DMS114 treated with DMSO at 0.1 percent for 48 hours (cell line): ENCODE data around the gene ATP1A1.

Experiments
- DNase-seq: peaks from one replicate; lab custom pipeline; 2025; ENCODE audit not compliant: unreplicated experiment; lab: John Stamatoyannopoulos, UW

The ATP1A1 gene

GRCh38 chr1:116389013-116389412, 16.0 kb downstream of the ATP1A1 start:
- no peak for DNase-seq

- DNase-seq: no peak
These were observed 16.6 kb downstream of the ATP1A1 start for GRCh38 chr1:116389686-116390085.

GRCh38 chr1:116390195-116390594, 17.2 kb downstream of the ATP1A1 start:
- no peak for DNase-seq

GRCh38 chr1:116391185-116391584, 18.1 kb downstream of the ATP1A1 start:
- DNase-seq: no peak

- no peak for DNase-seq
These were observed 19.8 kb downstream of the ATP1A1 start for GRCh38 chr1:116392717-116393404.

- no peak for DNase-seq
These were observed 20.7 kb downstream of the ATP1A1 start for GRCh38 chr1:116393792-116394191.

GRCh38 chr1:116394270-116394669, 21.2 kb downstream of the ATP1A1 start:
- DNase-seq: no peak

GRCh38 chr1:116396769-116397168, 23.7 kb downstream of the ATP1A1 start:
- DNase-seq: no peak

- DNase-seq: no peak
These were observed 24.7 kb downstream of the ATP1A1 start for GRCh38 chr1:116397728-116398127.

GRCh38 chr1:116400780-116401179, 27.7 kb downstream of the ATP1A1 start:
- no peak for DNase-seq

- DNase-seq: no peak
These were observed 28.7 kb downstream of the ATP1A1 start for GRCh38 chr1:116401646-116402176.

- no peak for DNase-seq
These were observed 29.3 kb downstream of the ATP1A1 start for GRCh38 chr1:116402333-116402732.

GRCh38 chr1:116403496-116404136, 30.6 kb downstream of the ATP1A1 start:
- no peak for DNase-seq

GRCh38 chr1:116404699-116405098, 31.7 kb downstream of the ATP1A1 start:
- no peak for DNase-seq

- DNase-seq: no peak
These were observed 32.4 kb downstream of the ATP1A1 start for GRCh38 chr1:116405241-116406135.

GRCh38 chr1:116407033-116407432, 34.0 kb downstream of the ATP1A1 start:
- no peak for DNase-seq

- no peak for DNase-seq
These were observed 35.1 kb downstream of the ATP1A1 start for GRCh38 chr1:116408193-116408592.

- no peak for DNase-seq
These were observed 36.0 kb downstream of the ATP1A1 start for GRCh38 chr1:116408803-116409720.

- no peak for DNase-seq
These were observed 36.7 kb downstream of the ATP1A1 start for GRCh38 chr1:116409751-116410191.

- DNase-seq: no peak
These were observed 38.9 kb downstream of the ATP1A1 start for GRCh38 chr1:116411784-116412479.
